Gastroesophageal sphincter (tissue), 3 donors: ENCODE data around the gene SNTG2.

Experiments
- EP300 ChIP-seq: sonication (generic); formaldehyde crosslinking; IDR thresholded peaks from one replicate; pipeline ENCODE4 v1.6.1; 2017; ENCODE audit warnings: antibody characterized with exemption, mild to moderate bottlenecking
- POLR2A ChIP-seq, 2 donors: fragments of 450-650 bp; IDR thresholded peaks; one replicate each; pipeline ENCODE4 v1.6.1; 2017; ENCODE audit warnings: antibody characterized with exemption in 2 of 2, mild to moderate bottlenecking in 2 of 2, moderate library complexity in 1 of 2
- POLR2AphosphoS5 ChIP-seq: sonication (generic); formaldehyde crosslinking; IDR thresholded peaks from one replicate; pipeline ENCODE4 v1.6.1; 2017; ENCODE audit warnings: antibody characterized with exemption
- TF ChIP-seq, protein P1 (sequence below), 4 experiments: fragments of 200-600 bp in 2 of 4; fragments of 450-650 bp in 2 of 4; sonication (generic) in 1 of 4; IDR thresholded peaks; one replicate each; pipeline ENCODE4 v1.5.1; 2017 to 2019; ENCODE audit warnings: antibody characterized with exemption in 4 of 4, mild to moderate bottlenecking in 2 of 4, moderate library complexity in 2 of 4

DNA sequence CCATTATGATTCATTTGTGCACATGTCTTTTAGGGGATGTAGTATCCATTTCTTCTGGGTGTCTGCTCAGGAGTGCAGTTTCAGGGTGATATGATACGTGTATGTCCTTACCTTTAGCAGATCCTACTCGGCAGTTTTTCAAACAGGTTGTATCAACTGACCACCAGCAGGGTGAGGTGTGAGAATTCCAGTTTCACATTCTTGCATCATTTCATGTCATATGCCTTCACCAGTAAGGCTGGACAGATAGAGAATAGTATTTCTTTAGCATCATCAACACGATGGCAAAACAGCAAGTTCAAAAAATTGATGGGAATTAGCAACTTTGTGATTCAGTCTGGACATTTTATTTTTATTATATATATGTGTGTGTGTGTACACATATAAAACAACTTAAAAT is 232.7 kb downstream of the SNTG2 start:
- TF ChIP-seq EP300 (no peak), POLR2AphosphoS5 (no peak), POLR2A (IDR thresholded peaks at IDR 0.05) (no peak)
- TF ChIP-seq, protein P1, sequence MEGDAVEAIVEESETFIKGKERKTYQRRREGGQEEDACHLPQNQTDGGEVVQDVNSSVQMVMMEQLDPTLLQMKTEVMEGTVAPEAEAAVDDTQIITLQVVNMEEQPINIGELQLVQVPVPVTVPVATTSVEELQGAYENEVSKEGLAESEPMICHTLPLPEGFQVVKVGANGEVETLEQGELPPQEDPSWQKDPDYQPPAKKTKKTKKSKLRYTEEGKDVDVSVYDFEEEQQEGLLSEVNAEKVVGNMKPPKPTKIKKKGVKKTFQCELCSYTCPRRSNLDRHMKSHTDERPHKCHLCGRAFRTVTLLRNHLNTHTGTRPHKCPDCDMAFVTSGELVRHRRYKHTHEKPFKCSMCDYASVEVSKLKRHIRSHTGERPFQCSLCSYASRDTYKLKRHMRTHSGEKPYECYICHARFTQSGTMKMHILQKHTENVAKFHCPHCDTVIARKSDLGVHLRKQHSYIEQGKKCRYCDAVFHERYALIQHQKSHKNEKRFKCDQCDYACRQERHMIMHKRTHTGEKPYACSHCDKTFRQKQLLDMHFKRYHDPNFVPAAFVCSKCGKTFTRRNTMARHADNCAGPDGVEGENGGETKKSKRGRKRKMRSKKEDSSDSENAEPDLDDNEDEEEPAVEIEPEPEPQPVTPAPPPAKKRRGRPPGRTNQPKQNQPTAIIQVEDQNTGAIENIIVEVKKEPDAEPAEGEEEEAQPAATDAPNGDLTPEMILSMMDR (IDR thresholded peaks at IDR 0.05): no peak
